ENCODE results near the gene S1PR3. TPM values are rescaled to one million over a fixed set of nuclear protein-coding genes. Genes with fewer than 3 reads are reported as not detected.
"Not testable (repeated sequence)": the region's sequence is repeated elsewhere in the genome, so short reads cannot be mapped to it uniquely, and the experiment has no call there.

S1PR3 gene
- total RNA-seq = 10 to 100 TPM in 7 of 10 donors, 1 to 10 TPM in 3; 3.6 to 61.6 (median 13.1) TPM
- polyA plus RNA-seq = 10 to 100 TPM; 12.7 to 13.9 TPM
- long read RNA-seq, donor 1, full-length matches to known transcripts = 55 of 58 reads
- long read RNA-seq, donor 1, partial matches to known transcripts = 0 of 58 reads
- long read RNA-seq, donor 1, other reads (novel, unspliced or antisense) = 3 of 58 reads
- long read RNA-seq, donor 2, full-length matches to known transcripts = 74 of 76 reads
- long read RNA-seq, donor 2, partial matches to known transcripts = 0 of 76 reads
- long read RNA-seq, donor 2, other reads (novel, unspliced or antisense) = 2 of 76 reads
- long read RNA-seq, donor 3, full-length matches to known transcripts = 197 of 198 reads
- long read RNA-seq, donor 3, partial matches to known transcripts = 1 of 198 reads
- long read RNA-seq, donor 3, other reads (novel, unspliced or antisense) = 0 of 198 reads

DNA sequence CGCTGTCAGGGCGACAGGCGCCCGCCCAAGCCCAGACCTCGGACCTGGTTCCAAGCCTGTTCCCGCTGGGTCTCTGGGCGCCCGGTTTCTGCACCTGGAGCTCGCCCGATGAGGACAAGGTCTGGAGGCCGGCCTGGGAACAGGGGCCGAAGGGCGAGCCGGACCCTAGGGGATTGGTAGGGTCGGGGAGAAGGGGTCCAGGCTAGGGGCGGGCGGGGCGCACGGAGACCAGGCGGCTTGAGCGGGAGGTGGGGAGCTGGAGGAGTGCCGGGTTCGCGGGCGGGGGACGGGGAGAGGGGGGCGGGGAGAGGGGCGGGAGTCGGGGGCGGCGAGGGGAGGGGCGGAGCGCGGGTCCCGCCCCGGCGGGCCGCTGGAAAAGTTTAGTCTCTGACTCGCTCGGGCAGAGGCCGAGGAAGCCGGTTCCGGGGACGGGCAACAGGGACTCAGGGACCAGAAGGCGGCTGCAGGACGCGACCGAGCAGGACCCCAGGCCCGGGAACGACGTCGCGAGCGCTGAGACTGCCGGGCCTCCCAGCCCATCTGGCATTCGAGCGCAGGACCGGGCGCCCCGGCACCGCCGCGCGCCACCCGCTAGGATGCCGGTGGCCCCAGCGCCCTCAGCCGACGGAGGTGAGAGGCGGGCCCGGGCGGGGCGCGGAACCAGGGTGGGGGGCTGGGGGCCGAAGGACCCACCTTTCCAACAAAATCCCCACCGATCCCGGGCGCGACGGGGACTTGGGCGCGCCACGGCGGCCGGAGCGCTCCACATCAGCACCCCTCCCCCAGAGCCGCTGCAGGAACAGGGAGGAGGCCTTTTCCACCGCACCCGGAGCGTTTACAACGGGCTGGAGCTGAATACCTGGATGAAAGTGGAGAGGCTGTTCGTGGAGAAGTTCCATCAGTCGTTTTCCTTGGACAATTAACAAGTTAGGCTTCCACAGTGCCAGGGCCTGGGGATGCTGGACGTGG is at the start of gene S1PR3:
Gene S1PR3, plus strand, starts transcription at position 403 of the 969 bp plus-strand sequence. CDS start 9,733 bp downstream, outside the sequence.
- Histone ChIP-seq H3K27ac (peak within 1 kb of the TSS in 9 of 10 donors; percentile 54 to 90 (median 83)), H3K27me3 (peaks cover 0 to 37% (median 4%) of the 10 kb centered on the region in 7 donors), H3K4me3 (peak within 1 kb of the TSS; percentile 64 to 92 (median 76)), H3K36me3 (peaks cover 0 to 9% (median 0%) of the 10 kb centered on the region in 9 donors), H3K9me3 (no peaks in the 10 kb centered on the region), H3K4me1 (peaks cover under 1 to 63% (median 30%) of the 10 kb centered on the region in 9 donors)
- intact Hi-C loops (cut with DNase I) = loop anchor here in 8 of 10 donors (1.0 to 10.0 kb wide), 13 partner anchors 39 to 337 kb away; no protein-coding TSS in a partner anchor
- DNase-seq = peak; percentile 71 to 79
- TF ChIP-seq, protein P1, sequence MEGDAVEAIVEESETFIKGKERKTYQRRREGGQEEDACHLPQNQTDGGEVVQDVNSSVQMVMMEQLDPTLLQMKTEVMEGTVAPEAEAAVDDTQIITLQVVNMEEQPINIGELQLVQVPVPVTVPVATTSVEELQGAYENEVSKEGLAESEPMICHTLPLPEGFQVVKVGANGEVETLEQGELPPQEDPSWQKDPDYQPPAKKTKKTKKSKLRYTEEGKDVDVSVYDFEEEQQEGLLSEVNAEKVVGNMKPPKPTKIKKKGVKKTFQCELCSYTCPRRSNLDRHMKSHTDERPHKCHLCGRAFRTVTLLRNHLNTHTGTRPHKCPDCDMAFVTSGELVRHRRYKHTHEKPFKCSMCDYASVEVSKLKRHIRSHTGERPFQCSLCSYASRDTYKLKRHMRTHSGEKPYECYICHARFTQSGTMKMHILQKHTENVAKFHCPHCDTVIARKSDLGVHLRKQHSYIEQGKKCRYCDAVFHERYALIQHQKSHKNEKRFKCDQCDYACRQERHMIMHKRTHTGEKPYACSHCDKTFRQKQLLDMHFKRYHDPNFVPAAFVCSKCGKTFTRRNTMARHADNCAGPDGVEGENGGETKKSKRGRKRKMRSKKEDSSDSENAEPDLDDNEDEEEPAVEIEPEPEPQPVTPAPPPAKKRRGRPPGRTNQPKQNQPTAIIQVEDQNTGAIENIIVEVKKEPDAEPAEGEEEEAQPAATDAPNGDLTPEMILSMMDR (IDR thresholded peaks at IDR 0.05) = peak in 5 of 9 donors; percentile 12 to 40 (median 36)
- ATAC-seq = peak; percentile 79 to 91 (median 85)
- WGBS, 2 donors = 1% methylated on average over 83 to 87 of the region's 94 CpGs

DNA sequence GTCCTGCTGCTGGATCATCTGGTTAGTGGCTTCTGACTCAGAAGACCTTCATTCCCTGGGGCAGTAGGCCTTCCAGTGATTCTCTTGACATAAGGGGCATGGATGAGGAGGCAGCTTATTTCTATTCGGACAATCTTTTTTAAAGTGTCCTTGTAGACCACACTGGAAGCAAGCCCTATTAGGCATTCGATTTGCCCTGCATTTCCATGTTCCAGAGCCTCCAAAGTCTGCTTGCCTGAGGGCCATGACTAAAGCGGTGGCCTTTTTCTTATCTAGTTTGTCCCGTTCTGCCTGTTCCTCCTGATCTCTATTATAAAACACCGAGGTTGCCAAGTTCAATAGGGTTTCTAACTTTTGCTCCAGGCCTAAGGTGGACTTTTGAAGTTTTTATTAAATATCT is 49.7 kb upstream of the S1PR3 start:
- not testable (repeated sequence) for ATAC-seq, H3K4me1 ChIP-seq, H3K4me3 ChIP-seq, H3K27ac ChIP-seq, H3K27me3 ChIP-seq, DNase-seq, H3K36me3 ChIP-seq, H3K9me3 ChIP-seq
- intact Hi-C loops (cut with DNase I) = loop anchor here in 1 of 10 donors (10.0 kb wide), 1 partner anchor 67 kb away; no protein-coding TSS in a partner anchor
- 71 to 81% methylated on average over 5 of the region's 5 CpGs for WGBS, 2 donors

DNA sequence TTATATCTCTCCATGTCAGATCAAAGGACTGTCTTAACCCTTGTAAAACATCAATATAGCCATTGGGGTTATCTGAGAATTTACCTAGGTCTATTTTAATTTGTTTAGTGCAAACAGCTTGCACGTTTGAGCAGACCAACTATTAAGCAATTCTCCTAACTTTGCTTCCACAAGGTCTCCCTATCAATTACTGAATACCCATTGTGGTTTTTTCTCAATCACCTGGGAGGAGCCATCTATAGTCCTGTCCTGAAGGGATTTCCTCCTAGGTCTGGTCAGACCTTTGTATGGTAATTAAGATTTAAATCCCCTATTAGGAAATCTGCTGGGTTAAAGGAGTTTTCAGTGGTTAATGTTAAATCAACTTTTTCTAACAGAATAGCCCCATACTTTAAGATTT is 48.9 kb upstream of the S1PR3 start:
- TF ChIP-seq, protein P1 (IDR thresholded peaks at IDR 0.05) = no peak
- ATAC-seq (no peak), DNase-seq (no peak)
- Histone ChIP-seq H3K9me3 (peaks cover 0 to 5% (median 0%) of the 10 kb centered on the region in 11 donors), H3K27me3 (no peaks in the 10 kb centered on the region), H3K4me1 (no peaks in the 10 kb centered on the region), H3K27ac (no peak overlapping the region), H3K4me3 (no peak overlapping the region), H3K36me3 (no peaks in the 10 kb centered on the region)
- WGBS, 2 donors = 68 to 89% methylated on average over 1 of the region's 1 CpG
- intact Hi-C loops (cut with DNase I) = loop anchor here in 1 of 10 donors (10.0 kb wide), 1 partner anchor 68 kb away; no protein-coding TSS in a partner anchor

DNA sequence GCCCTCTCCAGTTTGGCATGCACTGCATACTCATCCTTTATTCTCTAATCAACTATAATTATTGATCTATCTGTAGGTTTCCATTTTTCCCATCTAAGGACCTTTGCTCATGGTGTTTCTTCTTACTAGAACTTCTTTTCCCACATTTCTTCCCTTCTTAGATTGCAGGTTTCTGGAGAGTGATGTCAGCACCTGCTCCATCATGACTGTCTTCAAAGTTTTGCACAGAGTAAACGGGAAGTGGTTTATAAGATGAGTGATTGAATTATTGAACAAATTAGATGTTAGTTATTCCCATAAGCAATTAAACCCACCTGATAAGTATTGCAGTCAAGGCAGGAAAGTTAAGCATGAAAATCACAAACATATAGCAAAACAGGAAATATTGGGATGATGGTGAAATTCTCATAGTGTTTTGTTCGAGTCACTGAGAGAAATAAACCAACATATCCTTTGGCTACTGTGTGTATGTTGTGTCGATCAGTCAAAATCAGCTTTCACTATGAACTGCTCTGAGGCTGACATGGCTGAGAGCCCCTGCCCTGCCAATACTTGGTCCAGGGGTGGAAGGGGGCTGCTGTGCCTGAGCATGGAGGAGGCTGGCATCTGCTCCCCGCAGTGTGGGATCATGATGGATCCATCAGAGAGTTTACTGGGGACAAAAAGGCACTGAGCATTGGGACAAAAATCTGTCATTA is 45.5 kb upstream of the S1PR3 start:
- no peaks in the 10 kb centered on the region for H3K36me3 ChIP-seq
- TF ChIP-seq, protein P1 (IDR thresholded peaks at IDR 0.05) = no peak
- intact Hi-C loops (cut with DNase I) = loop anchor here in 2 of 10 donors (5.0 to 10.0 kb wide), 2 partner anchors 71 to 73 kb away; no protein-coding TSS in a partner anchor
- H3K4me3 ChIP-seq = no peak overlapping the region
- peaks cover 5 to 26% (median 21%) of the 10 kb centered on the region in 9 donors for H3K4me1 ChIP-seq
- WGBS, 2 donors = 72 to 77% methylated on average over 4 of the region's 4 CpGs
- ATAC-seq (no peak), DNase-seq (no peak)
- no peaks in the 10 kb centered on the region for H3K27me3 ChIP-seq
- H3K27ac ChIP-seq = no peak overlapping the region
- peaks cover 0 to 5% (median 0%) of the 10 kb centered on the region in 11 donors for H3K9me3 ChIP-seq
